Measurements from ENCODE around the gene CDK14. TPM values are rescaled to one million over a fixed set of nuclear protein-coding genes. Genes with fewer than 3 reads are reported as not detected.

Gene CDK14
- total and polyA plus RNA-seq, 9 donors: 12.6 to 54.1 (median 43.8) TPM

DNA sequence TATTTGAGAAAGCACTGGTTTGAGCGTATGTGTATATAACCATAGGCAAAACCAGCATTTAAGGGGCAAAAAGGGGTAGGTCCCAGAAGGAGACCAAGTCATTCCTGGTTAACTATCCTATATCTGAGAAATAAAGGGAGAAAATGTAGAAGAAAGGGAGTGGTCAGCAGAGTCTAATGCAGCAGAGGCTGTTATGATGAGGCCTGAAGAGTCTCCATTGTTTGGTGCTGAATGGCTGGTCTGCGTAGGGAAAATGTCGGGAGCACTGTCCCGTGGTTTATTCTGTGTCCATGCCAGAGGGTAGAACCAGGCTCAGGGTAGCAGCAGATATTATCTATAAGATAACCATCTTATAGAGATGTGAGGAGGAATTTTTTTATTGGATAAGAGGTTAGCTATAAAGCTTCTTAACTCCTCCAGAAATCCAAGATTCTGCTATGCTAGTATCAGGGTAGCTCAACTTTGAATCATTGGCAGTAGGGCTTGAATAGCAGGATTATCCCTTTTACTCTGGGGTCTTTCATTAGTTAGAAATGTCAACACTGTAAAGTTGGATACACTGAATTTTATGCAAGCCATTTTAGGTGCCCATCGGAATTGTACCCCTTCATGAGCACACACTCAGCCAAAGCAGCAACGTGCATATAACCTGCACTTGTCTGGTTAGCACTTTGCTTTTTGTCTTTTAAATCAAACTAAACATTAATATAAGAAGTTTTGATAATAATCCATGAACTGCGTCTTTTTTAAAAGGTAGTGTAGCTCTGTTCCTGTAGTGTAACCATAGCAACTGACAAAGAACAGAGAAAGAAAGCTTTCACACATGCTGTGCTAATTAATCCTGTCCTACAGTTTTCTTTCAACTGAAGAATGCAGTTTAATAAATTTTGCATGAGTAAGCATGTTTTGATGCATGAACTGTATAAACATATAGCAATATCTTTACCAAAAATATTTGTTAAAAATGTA, 356.1 kb downstream of the CDK14 start:
- WGBS, 3 donors: 78 to 79% (median 79%) methylated on average over 7 of the region's 7 CpGs
- intact Hi-C loops (cut with DNase I): no loop called here
- TF ChIP-seq EP300 (IDR thresholded peaks at IDR 0.05): no peak
- TF ChIP-seq, protein P1, sequence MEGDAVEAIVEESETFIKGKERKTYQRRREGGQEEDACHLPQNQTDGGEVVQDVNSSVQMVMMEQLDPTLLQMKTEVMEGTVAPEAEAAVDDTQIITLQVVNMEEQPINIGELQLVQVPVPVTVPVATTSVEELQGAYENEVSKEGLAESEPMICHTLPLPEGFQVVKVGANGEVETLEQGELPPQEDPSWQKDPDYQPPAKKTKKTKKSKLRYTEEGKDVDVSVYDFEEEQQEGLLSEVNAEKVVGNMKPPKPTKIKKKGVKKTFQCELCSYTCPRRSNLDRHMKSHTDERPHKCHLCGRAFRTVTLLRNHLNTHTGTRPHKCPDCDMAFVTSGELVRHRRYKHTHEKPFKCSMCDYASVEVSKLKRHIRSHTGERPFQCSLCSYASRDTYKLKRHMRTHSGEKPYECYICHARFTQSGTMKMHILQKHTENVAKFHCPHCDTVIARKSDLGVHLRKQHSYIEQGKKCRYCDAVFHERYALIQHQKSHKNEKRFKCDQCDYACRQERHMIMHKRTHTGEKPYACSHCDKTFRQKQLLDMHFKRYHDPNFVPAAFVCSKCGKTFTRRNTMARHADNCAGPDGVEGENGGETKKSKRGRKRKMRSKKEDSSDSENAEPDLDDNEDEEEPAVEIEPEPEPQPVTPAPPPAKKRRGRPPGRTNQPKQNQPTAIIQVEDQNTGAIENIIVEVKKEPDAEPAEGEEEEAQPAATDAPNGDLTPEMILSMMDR (IDR thresholded peaks at IDR 0.05): no peak
- no peak for TF ChIP-seq POLR2A (IDR thresholded peaks at IDR 0.05)

DNA sequence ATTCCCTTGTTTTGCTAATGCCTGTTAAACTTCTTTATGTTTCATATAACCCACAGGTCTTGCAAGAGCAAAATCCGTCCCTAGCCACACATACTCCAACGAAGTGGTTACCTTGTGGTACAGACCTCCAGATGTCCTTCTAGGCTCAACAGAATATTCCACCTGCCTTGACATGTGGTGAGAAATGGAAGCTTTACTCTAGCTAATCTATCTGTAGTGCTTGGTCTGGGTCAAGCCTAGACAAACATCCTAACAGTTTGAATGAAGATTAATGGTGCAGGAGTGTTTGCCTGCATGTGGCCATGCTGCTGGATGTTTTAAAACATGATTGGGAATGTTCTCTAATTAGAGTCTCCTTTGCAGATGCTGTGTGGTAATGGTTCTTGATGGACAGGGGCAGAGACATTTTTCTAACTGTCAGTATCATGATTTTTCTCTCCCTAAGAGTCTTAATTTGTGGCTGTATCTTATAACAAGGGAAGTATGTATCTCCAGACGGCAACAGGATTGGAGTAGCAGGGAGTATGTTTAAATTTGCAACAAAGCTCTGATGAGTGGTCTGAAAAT, 359.6 kb downstream of the CDK14 start:
- TF ChIP-seq EP300 (IDR thresholded peaks at IDR 0.05) (no peak), POLR2A (IDR thresholded peaks at IDR 0.05) (no peak)
- TF ChIP-seq, protein P1 (IDR thresholded peaks at IDR 0.05): no peak
- no peak for DNase-seq
- intact Hi-C loops (cut with DNase I): no loop called here
- H3K36me3 ChIP-seq: no peaks in the 10 kb centered on the region
- H3K27ac ChIP-seq: no peak overlapping the region
- no peaks in the 10 kb centered on the region for H3K27me3 ChIP-seq
- H3K9me3 ChIP-seq: no peaks in the 10 kb centered on the region
- no peak overlapping the region for H3K4me3 ChIP-seq
- 88 to 90% (median 90%) methylated on average over 3 of the region's 3 CpGs for WGBS, 3 donors
- no peaks in the 10 kb centered on the region for H3K4me1 ChIP-seq (ENCODE audit: insufficient read depth)

More for the DNA sequence above, 356.1 kb downstream of the CDK14 start:
- H3K27me3 ChIP-seq: no peaks in the 10 kb centered on the region
- no peaks in the 10 kb centered on the region for H3K36me3 ChIP-seq
- no peak overlapping the region for H3K4me3 ChIP-seq
- no peaks in the 10 kb centered on the region for H3K9me3 ChIP-seq
- DNase-seq: no peak
- no peaks in the 10 kb centered on the region for H3K4me1 ChIP-seq (ENCODE audit: insufficient read depth)
- H3K27ac ChIP-seq: no peak overlapping the region

DNA sequence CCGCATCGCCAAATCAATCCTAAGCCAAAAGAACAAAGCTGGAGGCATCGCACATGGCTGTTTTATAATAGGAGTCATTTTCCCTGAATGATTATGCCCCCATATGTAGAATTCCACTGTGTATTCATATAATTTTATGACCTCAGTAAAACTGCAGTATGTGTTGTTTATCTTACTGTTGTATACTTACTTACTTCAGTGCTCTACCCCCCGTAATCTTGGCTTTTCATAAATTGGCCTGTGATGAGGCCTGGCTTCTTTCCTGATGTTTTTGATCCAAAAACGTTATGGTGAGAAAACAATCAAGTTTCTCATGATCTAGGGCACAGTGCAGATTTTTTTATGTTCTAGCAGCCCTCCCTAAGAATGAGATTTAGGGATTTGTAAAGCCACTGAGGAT, 361.8 kb downstream of the CDK14 start:
- no peak for DNase-seq
- intact Hi-C loops (cut with DNase I): no loop called here
- no peaks in the 10 kb centered on the region for H3K27me3 ChIP-seq

DNA sequence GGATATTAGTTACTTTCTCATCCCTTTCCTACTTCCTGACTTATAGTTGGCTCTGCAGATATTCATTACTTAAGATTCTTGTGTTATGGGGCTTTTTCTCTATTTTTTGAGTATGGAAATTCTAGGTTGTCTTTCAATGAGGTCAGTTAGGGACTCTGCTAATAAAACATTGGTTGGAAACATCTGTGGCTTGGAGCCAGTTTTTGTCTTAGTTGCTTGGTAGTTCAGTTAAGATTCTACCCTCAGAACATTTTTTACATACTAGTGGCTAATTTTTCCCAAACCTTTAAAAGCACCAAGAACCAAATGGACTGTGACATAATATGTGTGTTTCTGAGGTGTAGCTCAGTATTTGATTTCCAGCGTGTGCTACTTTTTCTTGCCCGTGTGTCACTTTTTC, 362.5 kb downstream of the CDK14 start:
- Histone ChIP-seq H3K4me1 (ENCODE audit: insufficient read depth) (no peaks in the 10 kb centered on the region), H3K27me3 (no peaks in the 10 kb centered on the region), H3K9me3 (no peaks in the 10 kb centered on the region), H3K36me3 (no peaks in the 10 kb centered on the region), H3K27ac (no peak overlapping the region), H3K4me3 (no peak overlapping the region)
- no peak for DNase-seq
- intact Hi-C loops (cut with DNase I): no loop called here
- WGBS, 3 donors: 61 to 84% (median 70%) methylated on average over 2 of the region's 2 CpGs
- no peak for TF ChIP-seq EP300 (IDR thresholded peaks at IDR 0.05)
- TF ChIP-seq, protein P1 (IDR thresholded peaks at IDR 0.05): no peak
- no peak for TF ChIP-seq POLR2A (IDR thresholded peaks at IDR 0.05)

More for the DNA sequence above, 361.8 kb downstream of the CDK14 start:
- Histone ChIP-seq H3K9me3 (no peaks in the 10 kb centered on the region), H3K4me3 (no peak overlapping the region), H3K27ac (no peak overlapping the region), H3K36me3 (no peaks in the 10 kb centered on the region), H3K4me1 (ENCODE audit: insufficient read depth) (no peaks in the 10 kb centered on the region)
- TF ChIP-seq POLR2A (IDR thresholded peaks at IDR 0.05) (no peak), EP300 (IDR thresholded peaks at IDR 0.05) (no peak)
- TF ChIP-seq, protein P1 (IDR thresholded peaks at IDR 0.05): no peak
- 72 to 78% (median 73%) methylated on average over 5 of the region's 5 CpGs for WGBS, 3 donors

All from ovary (tissue), 9 donors.